HTR-8/SVneo (cell line): ENCODE results near the gene ATPAF2.
A peak's percentile ranks its signal among the peaks of the same experiment; 100 is the strongest.

Experiments used
- DNase-seq: peaks from one replicate; pipeline ENCODE4 v3.0.0; 2011; ENCODE audit warnings: low spot score, mixed read lengths; ENCODE audit not compliant: insufficient read length
- FAIRE-seq: peaks from 2 replicates; lab custom pipeline; 2011; peaks lifted over from hg19 to GRCh38; lab: Jason Lieb, UNC

The ATPAF2 gene

GRCh38 chr17:17989081-17989480 is 49.9 kb downstream of the ATPAF2 start:
- DNase-seq (no peak), FAIRE-seq (no peak)

GRCh38 chr17:17988427-17988945 is 50.5 kb downstream of the ATPAF2 start:
- peak; percentile 76 for FAIRE-seq
- DNase-seq, result no peak

- DNase-seq (no peak), FAIRE-seq (no peak)
Observed at GRCh38 chr17:17987901-17988300, 51.1 kb downstream of the ATPAF2 start.

- no peak for FAIRE-seq
Observed at GRCh38 chr17:17987187-17987896, 51.6 kb downstream of the ATPAF2 start.

GRCh38 chr17:17985555-17985954 is 53.4 kb downstream of the ATPAF2 start:
- FAIRE-seq (no peak), DNase-seq (no peak)

More at GRCh38 chr17:17987187-17987896, 51.6 kb downstream of the ATPAF2 start:
- DNase-seq, result no peak

- DNase-seq (no peak), FAIRE-seq (peak; percentile 80)
Observed at GRCh38 chr17:17985153-17985552, 53.8 kb downstream of the ATPAF2 start.

GRCh38 chr17:17983776-17984175 is 55.2 kb downstream of the ATPAF2 start:
- DNase-seq (no peak), FAIRE-seq (peak; percentile 54)

- DNase-seq, result no peak
- FAIRE-seq, result peak; percentile 28
Observed at GRCh38 chr17:17983376-17983775, 55.6 kb downstream of the ATPAF2 start.

GRCh38 chr17:17982801-17983200 is 56.2 kb downstream of the ATPAF2 start:
- FAIRE-seq (no peak), DNase-seq (no peak)

GRCh38 chr17:17981330-17981729 is 57.6 kb downstream of the ATPAF2 start:
- DNase-seq (no peak), FAIRE-seq (no peak)

GRCh38 chr17:17979778-17980177 is 59.2 kb downstream of the ATPAF2 start:
- FAIRE-seq (peak; percentile 66), DNase-seq (no peak)

- no peak for DNase-seq
- peak; percentile 44 for FAIRE-seq
Observed at GRCh38 chr17:17978481-17979424, 60.2 kb downstream of the ATPAF2 start.

- FAIRE-seq (peak; percentile 72), DNase-seq (no peak)
Observed at GRCh38 chr17:17976931-17977570, 61.9 kb downstream of the ATPAF2 start.

- FAIRE-seq (no peak), DNase-seq (no peak)
Observed at GRCh38 chr17:17975436-17975835, 63.5 kb downstream of the ATPAF2 start.

GRCh38 chr17:17972952-17973254 is 66.1 kb downstream of the ATPAF2 start:
- DNase-seq (no peak), FAIRE-seq (no peak)

- FAIRE-seq (peak; percentile 100), DNase-seq (peak; percentile 100)
Observed at GRCh38 chr17:17972126-17972951, 66.6 kb downstream of the ATPAF2 start, which contains the start of the genes DRC3 and TOM1L2. TSS of gene DRC3 (plus strand) at chr17:17972862. CDS start at chr17:17977599, 4,737 bp downstream. TSS of gene TOM1L2 (minus strand) at chr17:17972400. CDS start at chr17:17972313, 87 bp downstream.

GRCh38 chr17:17971431-17972125 is 67.4 kb downstream of the ATPAF2 start:
- DNase-seq (no peak), FAIRE-seq (peak; percentile 51)

GRCh38 chr17:17970699-17971430 is 68.1 kb downstream of the ATPAF2 start:
- DNase-seq (no peak), FAIRE-seq (no peak)
